DOHH2 (cell line): Measurements from ENCODE around the gene AMIGO2.

Experiments used
- EZH2phosphoT487 ChIP-seq: fragments of 200-600 bp; sonication (generic); IDR thresholded peaks from 2 replicates; pipeline ENCODE4 v1.6.1; 2017; ENCODE audit warnings: borderline replicate concordance, mild to moderate bottlenecking, antibody characterized with exemption, low read length, moderate library complexity, mixed read lengths
- TF ChIP-seq, protein P1 (sequence below): fragments of 200-600 bp; sonication (generic); IDR thresholded peaks from one replicate; pipeline ENCODE4 v1.5.1; 2014; ENCODE audit warnings: antibody characterized with exemption, mild to moderate bottlenecking, low read depth, low read length; ENCODE audit not compliant: poor library complexity, severe bottlenecking

DNA sequence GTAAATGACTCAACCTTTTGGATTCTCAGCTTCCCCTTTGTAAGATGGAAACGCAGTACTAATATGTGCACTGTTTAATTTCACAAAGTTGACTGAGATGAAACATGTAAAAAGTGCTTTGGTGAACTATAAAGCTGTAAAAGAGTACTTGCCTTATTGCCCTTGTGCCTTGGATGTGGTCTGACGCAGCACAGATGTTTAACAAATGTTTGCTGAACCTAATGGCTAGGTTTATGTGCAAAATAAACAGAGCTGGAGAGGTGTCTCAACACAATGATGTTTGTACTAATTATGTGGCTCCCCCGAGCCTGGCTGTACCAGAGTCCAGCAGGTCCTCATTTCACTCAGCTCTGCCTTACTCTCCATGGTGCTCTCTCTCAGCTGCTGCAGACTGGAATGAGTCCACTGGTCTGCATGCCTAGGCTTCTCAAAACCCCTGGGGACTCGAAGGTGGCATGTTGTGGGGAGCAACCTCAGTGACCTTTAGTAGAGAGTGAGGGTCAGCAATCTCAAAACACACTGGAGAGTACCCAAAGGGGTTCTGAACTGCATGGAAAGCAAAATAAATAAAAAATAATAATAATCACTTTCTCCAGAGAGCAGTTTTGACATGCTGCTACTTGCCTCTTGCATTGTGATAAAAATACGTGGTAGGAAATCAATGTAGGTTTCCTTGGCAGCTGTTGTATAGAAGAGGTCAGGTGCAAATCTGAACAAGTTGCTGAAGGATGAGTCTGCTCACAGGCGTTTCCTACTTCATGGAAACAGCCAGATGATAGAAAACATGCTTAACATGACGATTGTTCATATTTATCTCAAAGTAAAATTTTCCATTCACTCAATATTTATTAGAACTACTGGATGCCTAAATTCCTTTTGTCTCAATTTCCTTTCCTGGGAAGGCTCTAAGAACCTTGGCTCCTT lies 8.5 kb upstream of the AMIGO2 start:
- TF ChIP-seq, protein P1, sequence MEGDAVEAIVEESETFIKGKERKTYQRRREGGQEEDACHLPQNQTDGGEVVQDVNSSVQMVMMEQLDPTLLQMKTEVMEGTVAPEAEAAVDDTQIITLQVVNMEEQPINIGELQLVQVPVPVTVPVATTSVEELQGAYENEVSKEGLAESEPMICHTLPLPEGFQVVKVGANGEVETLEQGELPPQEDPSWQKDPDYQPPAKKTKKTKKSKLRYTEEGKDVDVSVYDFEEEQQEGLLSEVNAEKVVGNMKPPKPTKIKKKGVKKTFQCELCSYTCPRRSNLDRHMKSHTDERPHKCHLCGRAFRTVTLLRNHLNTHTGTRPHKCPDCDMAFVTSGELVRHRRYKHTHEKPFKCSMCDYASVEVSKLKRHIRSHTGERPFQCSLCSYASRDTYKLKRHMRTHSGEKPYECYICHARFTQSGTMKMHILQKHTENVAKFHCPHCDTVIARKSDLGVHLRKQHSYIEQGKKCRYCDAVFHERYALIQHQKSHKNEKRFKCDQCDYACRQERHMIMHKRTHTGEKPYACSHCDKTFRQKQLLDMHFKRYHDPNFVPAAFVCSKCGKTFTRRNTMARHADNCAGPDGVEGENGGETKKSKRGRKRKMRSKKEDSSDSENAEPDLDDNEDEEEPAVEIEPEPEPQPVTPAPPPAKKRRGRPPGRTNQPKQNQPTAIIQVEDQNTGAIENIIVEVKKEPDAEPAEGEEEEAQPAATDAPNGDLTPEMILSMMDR = no peak
- TF ChIP-seq EZH2phosphoT487 = no peak
